GM12892 (cell line): ENCODE data around the gene APIP.

ENCODE experiments used
- POLR2A ChIP-seq: IDR thresholded peaks from 2 replicates; pipeline ENCODE4 v1.6.1; 2011; ENCODE audit warnings: low read depth, low read length, control low read depth
- POLR2AphosphoS5 ChIP-seq: IDR thresholded peaks from 2 replicates; pipeline ENCODE4 v1.6.1; 2011; ENCODE audit warnings: low read depth, low read length, control low read depth

- no peak for TF ChIP-seq POLR2A
- no peak for TF ChIP-seq POLR2AphosphoS5
Measured at GRCh38 chr11:34960277-34960676, 44.1 kb upstream of the APIP start.
